ENCODE results near the gene SREBF1. TPM values are rescaled to one million over a fixed set of nuclear protein-coding genes. Genes with fewer than 3 reads are reported as not detected.

Gene SREBF1
- total and polyA plus RNA-seq, 5 experiments from 2014 or later, result 16.3 to 57.0 (median 43.8) TPM

- Mint-ChIP-seq H3K36me3 (no peaks in the 10 kb centered on the region), H3K27me3 (no peaks in the 10 kb centered on the region), H3K9me3 (no peaks in the 10 kb centered on the region), H3K4me3 (peak overlapping the region; percentile 61 to 94 (median 90)), H3K4me1 (peaks cover 30 to 57% (median 36%) of the 10 kb centered on the region in 4 donors), H3K27ac (peak overlapping the region; percentile 69 to 95 (median 86))
- POLR2A ChIA-PET, result interaction anchor here (0.7 to 8.0 kb wide), 11 partner anchors 8 to 253 kb away, joined by 3 to 55 read pairs (median 4); no protein-coding TSS in a partner anchor
- ATAC-seq, result peak; percentile 37 to 68
- DNase-seq, result peak in 6 of 10 donors; percentile 27 to 55 (median 44)
Measured at GRCh38 chr17:17784657-17785267, 52.0 kb downstream of the SREBF1 start.

- Mint-ChIP-seq H3K4me3 (peak overlapping the region; percentile 78 to 94 (median 91)), H3K36me3 (no peaks in the 10 kb centered on the region), H3K9me3 (no peaks in the 10 kb centered on the region), H3K27ac (peak overlapping the region; percentile 71 to 95 (median 91)), H3K4me1 (peaks cover 29 to 54% (median 33%) of the 10 kb centered on the region in 4 donors), H3K27me3 (no peaks in the 10 kb centered on the region)
- peak in 9 of 10 donors; percentile 19 to 50 (median 38) for DNase-seq
- POLR2A ChIA-PET, result interaction anchor here (1.0 to 8.0 kb wide), 10 partner anchors 8 to 111 kb away, joined by 3 to 55 read pairs (median 4); no protein-coding TSS in a partner anchor
- ATAC-seq, result peak; percentile 17 to 23
Measured at GRCh38 chr17:17783825-17784656, 52.7 kb downstream of the SREBF1 start.

GRCh38 chr17:17783116-17783824 lies 53.5 kb downstream of the SREBF1 start:
- ATAC-seq, result peak; percentile 61 to 66
- Mint-ChIP-seq H3K4me3 (peak overlapping the region; percentile 78 to 94 (median 91)), H3K4me1 (peaks cover 28 to 46% (median 32%) of the 10 kb centered on the region in 4 donors), H3K9me3 (no peaks in the 10 kb centered on the region), H3K27ac (peak overlapping the region in 9 of 10 donors; percentile 31 to 95 (median 81)), H3K27me3 (no peaks in the 10 kb centered on the region), H3K36me3 (no peaks in the 10 kb centered on the region)
- POLR2A ChIA-PET, result interaction anchor here (1.0 to 8.0 kb wide), 6 partner anchors 9 to 72 kb away, joined by 3 to 55 read pairs (median 8); no protein-coding TSS in a partner anchor
- DNase-seq, result peak; percentile 42 to 80 (median 60)

- POLR2A ChIA-PET, result interaction anchor here (0.5 to 8.0 kb wide), 5 partner anchors 10 to 126 kb away, joined by 3 to 55 read pairs (median 5); no protein-coding TSS in a partner anchor
- peak overlapping the region in 5 of 10 donors; percentile 18 to 81 (median 37) for H3K27ac Mint-ChIP-seq
- peak in 1 of 10 donors; percentile 23 for DNase-seq
Measured at GRCh38 chr17:17782523-17783115, 54.2 kb downstream of the SREBF1 start.

GRCh38 chr17:17781591-17782496 lies 54.9 kb downstream of the SREBF1 start:
- peak overlapping the region in 5 of 10 donors; percentile 20 to 89 (median 75) for H3K27ac Mint-ChIP-seq
- H3K27me3 Mint-ChIP-seq, result no peaks in the 10 kb centered on the region
- H3K4me1 Mint-ChIP-seq, result peaks cover 22 to 52% (median 33%) of the 10 kb centered on the region in 4 donors
- H3K4me3 Mint-ChIP-seq, result peak overlapping the region; percentile 67 to 86 (median 78)
- POLR2A ChIA-PET, result interaction anchor here (0.5 to 8.0 kb wide), 13 partner anchors 11 to 125 kb away, joined by 3 to 55 read pairs (median 5); partner anchors contain the start of gene SREBF1
- DNase-seq (peak in 8 of 10 donors; percentile 22 to 62 (median 44)), ATAC-seq (peak; percentile 28 to 46)
- no peaks in the 10 kb centered on the region for H3K9me3 Mint-ChIP-seq
- no peaks in the 10 kb centered on the region for H3K36me3 Mint-ChIP-seq

More at GRCh38 chr17:17782523-17783115, 54.2 kb downstream of the SREBF1 start:
- ATAC-seq, result peak in 1 of 2 donors; percentile 16
- Mint-ChIP-seq H3K9me3 (no peaks in the 10 kb centered on the region), H3K27me3 (no peaks in the 10 kb centered on the region), H3K4me3 (peak overlapping the region; percentile 66 to 91 (median 80)), H3K36me3 (no peaks in the 10 kb centered on the region), H3K4me1 (peaks cover 28 to 45% (median 31%) of the 10 kb centered on the region in 4 donors)

- no peak for DNase-seq
- H3K4me3 Mint-ChIP-seq, result peak overlapping the region; percentile 48 to 86 (median 74)
- peak overlapping the region in 9 of 10 donors; percentile 20 to 89 (median 71) for H3K27ac Mint-ChIP-seq
- no peak for ATAC-seq
- H3K36me3 Mint-ChIP-seq, result no peaks in the 10 kb centered on the region
- POLR2A ChIA-PET, result interaction anchor here (0.6 to 8.0 kb wide), 11 partner anchors 11 to 98 kb away, joined by 3 to 55 read pairs (median 5); partner anchors contain the start of gene SREBF1
- H3K4me1 Mint-ChIP-seq, result peaks cover 19 to 50% (median 30%) of the 10 kb centered on the region in 4 donors
- no peaks in the 10 kb centered on the region for H3K9me3 Mint-ChIP-seq
- no peaks in the 10 kb centered on the region for H3K27me3 Mint-ChIP-seq
Measured at GRCh38 chr17:17780922-17781590, 55.7 kb downstream of the SREBF1 start.

GRCh38 chr17:17779015-17779611 lies 57.7 kb downstream of the SREBF1 start:
- H3K27me3 Mint-ChIP-seq, result no peaks in the 10 kb centered on the region
- H3K4me1 Mint-ChIP-seq, result peaks cover 8 to 30% (median 13%) of the 10 kb centered on the region in 4 donors
- H3K4me3 Mint-ChIP-seq, result no peak overlapping the region
- no peak for ATAC-seq
- DNase-seq, result no peak
- no peaks in the 10 kb centered on the region for H3K9me3 Mint-ChIP-seq
- no peaks in the 10 kb centered on the region for H3K36me3 Mint-ChIP-seq
- POLR2A ChIA-PET, result interaction anchor here (0.6 to 1.5 kb wide), 3 partner anchors 12 to 85 kb away, joined by 3 to 4 read pairs (median 3); no protein-coding TSS in a partner anchor
- peak overlapping the region in 1 of 10 donors; percentile 13 for H3K27ac Mint-ChIP-seq

GRCh38 chr17:17778308-17779014 lies 58.3 kb downstream of the SREBF1 start:
- ATAC-seq (no peak), DNase-seq (no peak)
- H3K4me3 Mint-ChIP-seq, result no peak overlapping the region
- POLR2A ChIA-PET, result interaction anchor here (1.3 to 1.6 kb wide), 3 partner anchors 11 to 85 kb away, joined by 3 to 6 read pairs (median 4); no protein-coding TSS in a partner anchor
- H3K36me3 Mint-ChIP-seq, result no peaks in the 10 kb centered on the region
- H3K27ac Mint-ChIP-seq, result peak overlapping the region in 3 of 10 donors; percentile 6 to 45 (median 37)
- H3K4me1 Mint-ChIP-seq, result peaks cover 4 to 25% (median 11%) of the 10 kb centered on the region in 4 donors
- H3K27me3 Mint-ChIP-seq, result no peaks in the 10 kb centered on the region
- H3K9me3 Mint-ChIP-seq, result no peaks in the 10 kb centered on the region

- H3K9me3 Mint-ChIP-seq, result no peaks in the 10 kb centered on the region
- peaks cover 9 to 31% (median 23%) of the 10 kb centered on the region in 4 donors for H3K4me1 Mint-ChIP-seq
- DNase-seq, result no peak
- peak overlapping the region in 5 of 10 donors; percentile 51 to 81 (median 66) for H3K27ac Mint-ChIP-seq
- no peaks in the 10 kb centered on the region for H3K27me3 Mint-ChIP-seq
- no peak for ATAC-seq
- POLR2A ChIA-PET, result interaction anchor here (0.9 to 1.6 kb wide), 2 partner anchors 9 to 18 kb away, joined by 5 to 6 read pairs; no protein-coding TSS in a partner anchor
- no peak overlapping the region for H3K4me3 Mint-ChIP-seq
- H3K36me3 Mint-ChIP-seq, result no peaks in the 10 kb centered on the region
Measured at GRCh38 chr17:17776889-17777288, 59.9 kb downstream of the SREBF1 start.
